ENCODE results near the gene DDX46.
"Not testable (repeated sequence)": the region's sequence is repeated elsewhere in the genome, so short reads cannot be mapped to it uniquely, and the experiment has no call there.

The DDX46 gene

GRCh38 chr5:134758504-134759341 lies at the start of gene DDX46:
DDX46 (plus strand) TSS chr5:134758779; CDS start chr5:134758939, 160 bp downstream.
- peak; percentile 92 for DNase-seq (ENCODE audit: low spot score)

- DNase-seq (ENCODE audit: low spot score) = no peak
Measured at GRCh38 chr5:134714120-134714519, 44.5 kb upstream of the DDX46 start.

DNA sequence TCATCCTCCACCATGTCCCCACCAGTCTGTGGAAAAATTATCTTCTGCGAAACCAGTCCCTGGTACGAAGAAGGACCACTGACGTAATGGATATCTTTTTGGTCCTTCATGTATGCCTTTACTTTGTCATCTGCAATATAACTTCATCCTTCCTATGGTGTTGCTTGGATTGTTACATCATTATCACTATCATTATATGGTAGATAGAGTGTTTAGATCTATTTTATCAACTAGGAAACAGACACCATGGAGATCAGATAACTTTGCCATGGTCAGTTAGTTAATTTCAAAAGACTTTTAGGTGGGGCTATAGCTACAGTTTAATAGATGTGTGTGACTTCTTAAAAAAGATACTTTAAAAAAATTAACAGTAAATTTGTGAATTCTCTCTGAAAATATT lies 44.0 kb upstream of the DDX46 start:
- no peak for DNase-seq (ENCODE audit: low spot score)

DNA sequence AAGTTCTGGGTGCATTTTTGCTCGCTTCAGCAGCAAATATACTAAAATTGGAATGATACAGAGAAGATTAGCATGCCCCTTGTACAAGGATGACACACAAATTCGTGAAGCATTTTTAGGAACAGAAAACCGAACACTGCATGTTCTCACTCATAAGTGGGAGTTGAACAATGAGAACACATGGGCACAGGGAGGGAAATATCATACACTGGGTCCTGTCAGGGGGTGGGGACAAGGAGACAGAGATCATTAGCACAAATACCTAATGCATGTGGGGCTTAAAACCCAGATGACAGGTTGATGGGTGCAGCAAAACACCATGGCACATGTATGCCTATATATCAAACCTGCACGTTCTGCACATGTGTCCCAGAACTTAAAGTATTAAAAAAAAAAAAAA lies 43.1 kb upstream of the DDX46 start:
- peak; percentile 19 for DNase-seq (ENCODE audit: low spot score)

DNA sequence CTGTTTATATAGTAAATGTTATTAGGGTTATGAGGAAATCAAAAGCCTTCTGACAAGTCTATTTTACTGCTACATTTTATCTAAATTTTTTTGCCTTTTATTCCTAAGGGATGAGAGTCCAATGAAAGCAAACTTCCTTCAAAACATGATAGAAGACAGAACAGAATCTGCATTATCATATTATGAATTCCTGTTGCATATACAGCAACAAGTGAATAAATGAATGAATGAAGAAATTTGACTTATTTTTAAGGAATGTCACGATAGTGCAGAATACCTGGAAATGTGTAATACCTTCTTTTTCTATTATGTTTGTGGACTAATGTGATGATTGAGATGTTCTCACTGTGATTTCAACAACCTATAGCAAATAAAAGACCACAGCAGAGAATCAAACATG lies 33.7 kb upstream of the DDX46 start:
- DNase-seq (ENCODE audit: low spot score) = no peak

GRCh38 chr5:134732819-134733218 lies 25.8 kb upstream of the DDX46 start:
- no peak for DNase-seq (ENCODE audit: low spot score)

DNA sequence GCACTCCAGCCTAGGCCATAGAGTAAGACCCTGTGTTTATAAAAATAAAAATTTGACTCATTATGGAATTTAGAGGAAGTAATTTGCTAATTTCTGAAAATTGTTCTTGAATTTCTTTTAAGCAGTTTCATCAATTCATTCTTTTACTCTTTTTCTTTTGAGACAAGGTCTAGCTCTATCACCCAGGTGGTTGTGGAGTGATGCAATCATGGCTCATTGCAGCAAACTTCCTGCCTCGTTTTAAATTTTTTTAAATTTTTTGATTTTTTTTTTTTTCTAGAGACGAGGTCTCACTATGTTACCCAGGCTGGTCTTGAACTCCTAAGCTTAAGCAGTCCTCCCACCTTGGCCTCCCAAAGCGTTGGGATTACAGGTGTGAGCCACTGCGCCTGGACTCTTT lies 23.3 kb upstream of the DDX46 start:
- no peak for DNase-seq (ENCODE audit: low spot score)

- DNase-seq (ENCODE audit: low spot score) = no peak
Measured at GRCh38 chr5:134736173-134736812, 22.3 kb upstream of the DDX46 start.

GRCh38 chr5:134738133-134738962 lies 20.2 kb upstream of the DDX46 start, which contains the start of gene CAMLG:
CAMLG (plus strand) TSS chr5:134738548; CDS start chr5:134738621, 73 bp downstream.
- peak; percentile 97 for DNase-seq (ENCODE audit: low spot score)

GRCh38 chr5:134738963-134739661 lies 19.5 kb upstream of the DDX46 start:
- DNase-seq (ENCODE audit: low spot score) = peak; percentile 29

- no peak for DNase-seq (ENCODE audit: low spot score)
Measured at GRCh38 chr5:134741052-134741451, 17.5 kb upstream of the DDX46 start.

GRCh38 chr5:134742134-134742533 lies 16.4 kb upstream of the DDX46 start:
- no peak for DNase-seq (ENCODE audit: low spot score)

DNA sequence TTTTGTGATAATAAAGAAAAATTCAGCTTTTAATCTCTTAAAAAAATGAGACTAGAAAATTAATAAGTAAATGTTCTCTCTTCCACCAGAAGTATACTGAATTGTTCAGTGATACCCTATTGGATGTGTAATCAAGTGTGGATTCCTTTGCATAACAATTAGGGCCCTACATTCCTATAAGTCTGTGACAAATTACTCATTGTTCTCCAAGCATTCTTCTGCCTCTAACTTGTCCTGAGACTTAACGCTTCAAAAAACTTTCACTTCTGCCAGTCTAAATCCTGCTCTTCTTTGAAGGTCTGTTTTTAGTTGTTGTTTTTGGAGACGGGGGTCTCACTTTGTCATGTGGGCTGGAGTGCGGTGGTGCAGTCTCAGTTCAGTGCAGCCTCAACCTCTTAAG lies 9.2 kb upstream of the DDX46 start:
- no peak for DNase-seq (ENCODE audit: low spot score)

DNA sequence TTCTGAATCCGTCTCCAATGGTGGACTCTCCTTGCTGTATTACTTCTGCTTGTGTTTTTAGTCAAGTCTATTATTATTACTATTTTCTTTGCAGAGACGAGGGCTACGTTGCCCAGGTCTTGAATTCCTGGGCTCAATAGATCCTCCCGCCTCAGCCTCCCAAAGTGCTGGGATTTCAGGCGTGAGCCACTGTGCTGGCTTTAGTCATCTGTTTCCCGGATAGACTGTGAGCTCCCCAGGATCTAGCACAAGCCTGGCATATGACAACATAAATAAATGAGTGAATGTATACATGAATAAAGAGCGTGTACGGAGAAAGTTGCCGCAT lies 439 bp upstream of the DDX46 start:
- DNase-seq (ENCODE audit: low spot score) = no peak

GRCh38 chr5:134767528-134768291 lies 9.1 kb downstream of the DDX46 start:
- DNase-seq (ENCODE audit: low spot score) = not testable (repeated sequence)

DNA sequence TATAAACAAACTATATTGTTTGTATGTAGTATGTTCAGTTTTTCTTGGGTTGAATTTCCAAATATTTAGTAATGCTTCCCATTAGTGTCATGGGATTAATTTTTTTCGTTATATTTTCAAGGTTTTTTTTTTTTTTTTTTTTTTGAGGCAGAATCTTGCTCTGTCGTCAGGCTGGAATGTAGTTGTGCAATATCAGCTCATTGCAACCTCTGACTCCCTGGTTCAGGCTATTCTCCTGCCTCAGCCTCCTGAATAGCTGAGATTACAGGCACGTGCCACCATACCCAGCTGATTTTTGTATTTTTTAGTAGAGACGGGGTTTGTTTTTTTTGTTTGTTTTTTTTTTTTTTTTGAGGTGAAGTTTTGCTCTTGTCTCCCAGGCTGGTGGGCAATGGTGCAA lies 10.6 kb downstream of the DDX46 start:
- no peak for DNase-seq (ENCODE audit: low spot score)

DNA sequence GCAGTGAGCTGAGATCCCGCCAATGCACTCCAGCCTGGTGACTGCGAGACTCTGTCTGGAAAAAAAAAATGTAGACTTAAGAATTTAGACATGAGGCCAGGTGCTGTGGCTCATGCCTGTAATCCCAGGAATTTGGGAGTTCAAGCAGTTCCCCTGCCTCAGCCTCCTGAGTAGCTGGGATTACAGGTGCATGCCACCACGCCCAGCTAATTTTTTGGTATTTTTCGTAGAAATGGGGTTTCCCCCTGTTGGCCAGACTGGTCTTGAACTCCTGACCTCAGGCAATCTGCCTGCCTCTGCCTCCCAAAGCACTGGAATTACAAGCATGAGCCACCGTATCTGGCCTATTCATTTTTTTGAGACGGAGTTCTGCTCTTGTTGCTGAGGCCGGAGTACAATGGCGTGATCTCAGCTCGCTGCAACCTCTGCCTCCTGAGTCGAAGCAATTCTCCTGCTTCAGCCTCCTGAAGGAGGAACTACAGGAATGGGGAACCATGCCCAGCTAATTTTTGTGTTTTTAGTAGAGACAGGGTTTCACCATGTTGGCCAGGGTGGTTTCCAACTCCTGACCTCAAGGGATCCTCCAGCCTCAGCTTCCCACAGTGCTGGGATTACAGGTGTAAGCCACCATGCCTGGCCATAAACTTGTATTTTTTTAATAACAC lies 14.0 kb downstream of the DDX46 start:
- no peak for DNase-seq (ENCODE audit: low spot score)

- DNase-seq (ENCODE audit: low spot score) = no peak
Measured at GRCh38 chr5:134777366-134777765, 18.8 kb downstream of the DDX46 start.

DNA sequence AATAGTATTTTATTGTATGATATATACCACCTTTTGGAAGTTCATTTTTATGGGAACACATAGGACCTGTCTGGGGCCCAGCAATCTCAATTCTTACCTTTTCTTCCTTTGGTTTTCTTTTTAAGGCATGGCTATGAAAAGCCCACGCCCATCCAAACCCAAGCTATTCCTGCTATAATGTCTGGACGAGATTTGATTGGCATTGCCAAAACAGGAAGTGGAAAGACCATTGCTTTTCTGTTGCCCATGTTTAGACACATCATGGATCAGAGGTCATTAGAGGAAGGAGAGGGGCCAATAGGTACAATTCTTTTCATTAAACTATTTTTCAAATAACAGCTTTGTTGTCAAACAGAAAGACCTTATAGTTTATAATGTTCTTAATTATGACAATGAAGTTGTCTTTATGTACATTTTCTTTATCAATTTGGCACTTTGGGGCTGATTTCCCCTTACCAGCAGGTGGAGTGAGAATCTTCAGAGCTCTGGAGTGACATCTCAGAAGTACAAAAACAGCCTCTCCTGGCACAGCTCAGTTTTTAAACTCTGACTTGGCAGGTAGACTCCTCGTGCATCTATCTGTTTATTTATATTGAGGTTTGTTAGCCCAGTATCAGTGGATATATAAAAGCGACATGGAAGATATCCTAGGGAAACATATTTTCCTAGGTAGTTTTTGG lies 25.8 kb downstream of the DDX46 start:
- DNase-seq (ENCODE audit: low spot score) = no peak

- DNase-seq (ENCODE audit: low spot score) = no peak
Measured at GRCh38 chr5:134784946-134785620, 26.5 kb downstream of the DDX46 start.

Measured in putamen (tissue), 1 donor.